HG02642 (cell line): Measurements from ENCODE around the gene SH3PXD2A.
"Not testable (repeated sequence)": the region's sequence is repeated elsewhere in the genome, so short reads cannot be mapped to it uniquely, and the experiment has no call there.

Experiments used
- ATAC-seq: cut with Tn5 transposase; IDR thresholded peaks from one replicate; pipeline ENCODE4 v1.9.1; 2021; ENCODE audit warnings: mild to moderate bottlenecking; ENCODE audit not compliant: unreplicated experiment, poor library complexity

The SH3PXD2A gene

GRCh38 chr10:103676851-103677417 lies 178.4 kb downstream of the SH3PXD2A start:
- no peak for ATAC-seq

- no peak for ATAC-seq
These were observed 179.2 kb downstream of the SH3PXD2A start for GRCh38 chr10:103676058-103676785.

DNA sequence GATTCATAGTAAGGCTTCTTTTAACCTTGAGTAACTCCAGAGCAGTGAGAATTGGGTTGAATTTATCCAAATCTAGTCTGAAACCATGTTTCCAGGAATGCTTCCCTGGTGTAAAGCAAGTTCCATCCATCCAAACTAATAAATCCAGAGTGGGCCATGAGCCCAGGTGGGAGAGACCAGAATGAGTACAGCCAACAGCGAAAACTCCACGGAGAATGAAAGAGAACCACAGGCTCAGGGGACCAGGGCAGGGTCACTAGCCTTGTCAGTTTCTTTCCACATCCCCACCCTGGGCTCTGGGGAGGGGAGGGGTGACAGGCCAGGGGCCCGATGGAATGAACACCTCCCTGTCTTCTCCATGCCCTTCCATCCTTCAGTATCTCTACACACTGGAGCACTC lies 181.8 kb downstream of the SH3PXD2A start:
- ATAC-seq, result no peak

DNA sequence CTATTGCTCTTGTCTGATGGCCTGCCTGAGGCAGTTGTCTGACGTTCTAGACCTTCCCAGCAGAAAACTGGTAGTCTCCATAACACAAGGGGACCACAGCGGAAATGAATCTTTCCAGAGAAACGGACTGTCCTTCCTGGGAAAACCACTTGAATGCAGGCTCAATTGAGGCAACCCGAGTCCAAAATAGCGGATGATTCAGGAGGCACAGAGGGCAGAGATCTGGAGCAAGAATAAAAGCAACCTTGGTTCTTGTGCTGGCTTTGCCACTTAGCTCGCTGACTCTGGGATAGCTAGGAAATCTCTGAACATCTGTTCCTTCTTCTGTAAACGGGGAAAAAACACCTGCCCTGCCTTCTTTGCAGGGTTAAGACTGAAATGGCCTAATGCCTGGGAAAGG lies 183.0 kb downstream of the SH3PXD2A start:
- ATAC-seq, result no peak

DNA sequence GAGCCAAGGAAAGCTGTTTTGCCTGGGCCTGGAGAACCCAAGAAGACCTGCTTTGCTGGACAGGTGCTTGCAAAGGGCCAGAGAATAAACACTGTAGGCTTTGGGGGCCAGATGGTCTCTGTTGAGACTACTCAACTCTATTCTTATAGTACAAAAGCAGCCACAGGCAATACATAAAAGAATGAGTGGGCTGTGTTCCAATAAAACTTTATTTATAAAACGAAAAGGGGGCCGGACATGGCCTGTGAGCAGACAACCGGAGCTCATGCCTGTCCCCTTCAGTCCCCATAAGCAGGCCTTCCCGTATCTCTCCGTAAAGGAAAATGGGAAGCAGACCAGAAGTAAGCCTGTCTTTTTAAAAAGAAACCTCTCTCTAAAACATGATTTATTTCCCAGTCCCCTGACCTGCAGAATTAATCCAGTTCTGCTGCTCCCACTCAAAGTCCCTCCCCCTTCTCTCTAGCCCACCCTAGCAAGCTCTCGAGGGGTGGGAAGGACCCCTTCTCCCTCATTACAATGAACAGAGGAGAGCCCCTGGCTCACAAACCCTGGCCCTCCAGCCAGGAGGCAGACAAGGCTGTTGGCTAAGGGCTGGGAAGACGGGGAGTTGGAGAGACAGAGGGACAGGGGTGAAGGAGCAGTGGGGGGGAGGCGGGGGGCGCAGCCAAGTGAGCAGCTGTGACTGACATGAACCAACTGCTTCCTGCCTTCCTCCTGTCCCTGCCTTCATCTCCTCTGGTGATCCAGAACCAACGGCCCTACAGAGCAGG lies 184.1 kb downstream of the SH3PXD2A start:
- no peak for ATAC-seq

DNA sequence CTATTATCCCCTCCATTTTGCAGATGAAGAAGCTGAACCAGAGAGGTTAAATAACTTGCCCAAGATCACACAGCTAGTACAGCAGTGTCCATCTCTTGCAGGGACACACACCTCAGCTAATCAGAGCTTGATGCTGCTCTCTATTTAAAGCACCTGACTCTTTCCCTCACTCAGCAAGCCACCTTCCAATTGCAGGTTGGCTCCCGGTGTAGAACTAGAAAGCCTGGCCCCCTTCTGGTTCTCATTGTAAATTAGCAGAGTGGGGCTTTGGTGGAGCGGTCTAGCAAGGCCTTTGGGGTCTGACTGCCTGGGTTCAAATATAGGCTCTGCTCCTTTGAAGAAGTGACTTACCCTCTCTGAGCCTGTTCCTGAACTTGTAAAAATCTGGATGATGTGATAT lies 185.4 kb downstream of the SH3PXD2A start:
- ATAC-seq, result no peak

DNA sequence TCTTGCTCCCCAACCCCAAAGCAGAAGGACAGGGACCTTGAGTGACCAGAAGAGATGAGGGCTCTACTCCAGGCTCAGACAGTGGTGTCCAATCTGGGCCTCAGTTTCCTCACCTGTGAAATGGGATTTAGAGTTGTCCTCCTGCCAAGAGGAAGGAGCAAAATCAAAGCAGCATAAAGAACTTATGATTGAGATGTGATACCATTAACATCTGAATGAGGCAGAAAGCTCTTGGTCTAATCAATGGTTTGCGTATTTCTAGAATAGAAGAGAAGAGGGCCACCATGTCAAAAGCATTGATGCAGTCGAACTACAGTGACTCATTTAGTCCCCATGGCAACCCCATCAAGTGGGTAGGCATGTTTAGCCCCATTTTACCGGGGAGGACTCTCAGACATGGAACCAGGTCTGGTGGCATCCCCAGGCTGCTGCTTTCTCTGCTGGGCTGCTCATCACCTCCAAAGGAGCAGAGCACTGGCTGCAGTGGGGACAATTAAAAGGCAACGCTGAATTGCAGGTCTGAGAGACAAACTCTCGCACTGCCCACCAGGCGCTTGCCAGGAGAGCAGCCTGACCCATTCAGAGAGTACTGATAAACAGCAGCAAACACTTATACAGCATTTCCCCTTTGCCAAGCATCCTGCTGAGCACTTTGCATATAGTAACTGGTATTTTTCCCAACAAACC lies 186.0 kb downstream of the SH3PXD2A start:
- no peak for ATAC-seq

GRCh38 chr10:103668351-103669242 lies 186.8 kb downstream of the SH3PXD2A start:
- no peak for ATAC-seq

GRCh38 chr10:103667356-103667755 lies 188.0 kb downstream of the SH3PXD2A start:
- no peak for ATAC-seq

DNA sequence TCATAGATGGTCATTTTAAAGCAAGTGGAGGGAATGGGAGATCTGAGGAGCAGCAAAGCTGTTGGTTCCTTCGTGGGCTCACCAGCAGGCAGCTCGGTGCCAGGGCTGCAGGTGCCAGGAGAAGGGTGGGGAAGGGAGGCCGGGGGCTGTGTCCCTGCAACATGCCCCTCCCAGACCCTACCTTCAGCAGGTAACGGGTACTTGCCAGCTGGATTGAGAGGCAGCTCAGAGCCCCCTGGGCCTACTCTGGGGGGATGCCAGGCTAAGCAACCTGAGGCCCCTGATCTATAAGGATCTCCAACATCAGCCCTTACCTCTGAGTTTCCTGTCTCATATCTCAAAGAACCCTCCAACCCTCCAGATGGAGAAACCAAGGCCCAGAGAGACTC lies 188.6 kb downstream of the SH3PXD2A start:
- no peak for ATAC-seq

DNA sequence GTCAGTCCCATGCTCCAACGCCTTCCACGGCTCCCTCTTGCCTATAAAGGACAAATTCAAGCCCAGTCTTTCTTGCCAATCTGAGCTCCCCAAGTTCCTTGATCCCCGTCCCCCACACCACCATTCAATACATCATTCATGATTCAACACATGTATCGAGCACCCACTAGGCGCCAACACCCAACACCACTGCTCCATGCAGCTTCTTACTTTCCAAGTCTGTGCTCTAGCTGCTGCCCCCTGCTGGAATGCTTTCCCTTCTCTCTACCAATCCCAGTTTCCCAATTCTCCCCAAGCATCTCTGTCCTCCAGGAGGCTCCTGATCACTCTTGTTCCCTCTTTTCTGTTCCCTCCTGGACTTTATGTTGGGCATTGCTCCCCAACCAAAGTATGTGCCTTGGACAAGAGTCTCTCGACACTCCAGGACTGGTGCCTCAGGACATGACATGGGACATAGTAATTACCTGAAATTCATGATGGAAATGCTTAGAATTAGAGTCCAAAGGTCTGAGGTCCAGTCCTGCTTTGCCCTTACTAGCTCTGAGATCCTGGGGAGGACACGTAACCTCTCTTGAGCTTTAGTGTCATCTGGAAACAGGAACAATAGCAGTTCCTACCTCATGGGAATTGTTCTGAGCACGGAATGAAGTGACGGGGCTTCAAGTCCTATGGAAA lies 189.2 kb downstream of the SH3PXD2A start:
- no peak for ATAC-seq

- no peak for ATAC-seq
These were observed 190.1 kb downstream of the SH3PXD2A start for GRCh38 chr10:103665162-103665889.

DNA sequence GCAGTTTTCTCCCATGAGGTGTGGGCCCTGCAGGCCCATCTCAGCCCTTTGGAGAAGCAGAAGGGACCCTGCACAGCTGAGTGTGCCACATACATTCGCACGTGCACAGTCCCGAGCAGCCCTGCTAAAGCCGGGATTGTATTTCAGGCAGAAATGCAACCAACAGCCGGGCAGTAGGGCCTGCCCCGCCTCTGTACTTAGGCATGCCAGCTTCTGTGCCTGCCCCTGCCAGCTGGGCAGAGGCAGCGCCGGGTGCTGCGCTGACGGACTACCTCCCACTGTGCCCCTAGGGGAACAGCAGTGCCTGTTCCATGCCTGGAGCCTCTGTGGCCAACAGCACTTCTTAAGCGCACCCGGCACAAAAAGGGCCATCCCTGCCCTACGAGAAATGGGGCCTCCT lies 191.6 kb downstream of the SH3PXD2A start:
- ATAC-seq, result no peak

GRCh38 chr10:103663236-103663635 lies 192.1 kb downstream of the SH3PXD2A start:
- ATAC-seq, result no peak

GRCh38 chr10:103662704-103663103 lies 192.7 kb downstream of the SH3PXD2A start:
- ATAC-seq, result not testable (repeated sequence)

- no peak for ATAC-seq
These were observed 194.0 kb downstream of the SH3PXD2A start for GRCh38 chr10:103661198-103661950.

DNA sequence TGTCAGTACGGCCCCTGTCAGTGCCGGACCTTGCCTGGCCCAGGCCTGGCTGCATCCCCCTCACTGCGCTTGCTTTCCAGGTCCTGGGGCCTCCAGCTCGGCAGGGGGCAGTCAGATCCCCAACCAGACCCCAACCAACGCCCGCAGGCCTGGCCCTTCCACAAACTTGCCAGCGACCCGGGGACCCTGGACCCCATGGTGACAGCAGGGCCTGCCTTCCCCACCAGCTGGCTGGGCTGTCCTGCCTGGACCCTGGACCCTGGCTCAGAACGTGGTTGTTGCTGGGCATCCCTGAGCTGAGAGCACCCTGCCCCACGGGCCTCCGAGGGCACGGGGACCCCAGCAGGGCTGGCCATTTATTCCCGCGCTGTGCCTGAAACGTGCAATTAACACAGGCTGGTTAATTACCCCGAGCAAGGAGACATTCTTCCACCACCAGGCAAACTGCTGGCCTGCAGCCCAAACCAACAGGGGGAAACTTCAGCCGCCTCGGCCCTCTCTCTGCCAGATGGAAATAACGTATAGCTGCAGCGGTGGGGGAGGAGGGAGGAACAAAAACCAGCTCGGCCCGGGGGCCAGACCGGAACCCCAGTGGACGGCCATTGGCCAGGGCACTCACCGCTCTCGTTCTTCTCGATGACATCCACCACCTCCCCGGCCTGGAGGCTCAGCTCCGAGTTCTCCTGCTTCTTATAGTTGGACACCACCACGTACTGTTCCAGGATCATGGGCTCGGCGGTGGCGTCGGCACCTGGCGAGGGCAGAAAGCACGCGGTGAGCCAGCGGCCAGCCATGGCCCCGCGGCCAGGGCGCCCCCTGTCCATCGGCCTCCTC lies 194.8 kb downstream of the SH3PXD2A start:
- peak; percentile 27 for ATAC-seq
